H9 (cell line): ENCODE measurements around the gene PIP4K2A. TPM values are rescaled to one million over a fixed set of nuclear protein-coding genes. Genes with fewer than 3 reads are reported as not detected.

ENCODE experiments used
- DNase-seq: peaks from one replicate; pipeline ENCODE4 v3.0.0-alpha.2; 2017
- H2AFZ ChIP-seq: one replicate; pipeline ENCODE4 v1.6.1; 2013; ENCODE audit warnings: mild to moderate bottlenecking, low read length, control low read depth, moderate library complexity
- H2AK5ac ChIP-seq: 2 replicates; pipeline ENCODE4 v1.6.1; 2013; ENCODE audit warnings: low read length, control low read depth, mixed read lengths; ENCODE audit not compliant: insufficient read length
- H2BK120ac ChIP-seq: one replicate; pipeline ENCODE4 v1.6.1; 2013; ENCODE audit warnings: low read depth, mild to moderate bottlenecking, low read length, control low read depth, inconsistent platforms; ENCODE audit not compliant: poor library complexity, severe bottlenecking
- H2BK12ac ChIP-seq: 2 replicates; pipeline ENCODE4 v1.6.1; 2013; ENCODE audit warnings: low read length, control low read depth, mixed read lengths, low read depth; ENCODE audit not compliant: insufficient read length
- H2BK15ac ChIP-seq: 2 replicates; pipeline ENCODE4 v1.6.1; 2013; ENCODE audit warnings: low read depth, low read length, control low read depth
- H2BK20ac ChIP-seq: one replicate; pipeline ENCODE4 v1.6.1; 2013; ENCODE audit warnings: low read depth, mild to moderate bottlenecking, low read length, control low read depth, inconsistent platforms; ENCODE audit not compliant: poor library complexity, severe bottlenecking
- H2BK5ac ChIP-seq: 2 replicates; pipeline ENCODE4 v1.6.1; 2013; ENCODE audit warnings: low read length, control low read depth, mixed read lengths; ENCODE audit not compliant: insufficient read length
- H3K14ac ChIP-seq: 2 replicates; pipeline ENCODE4 v1.6.1; 2013; ENCODE audit warnings: low read length, control low read depth; ENCODE audit not compliant: insufficient read depth
- H3K18ac ChIP-seq: 2 replicates; pipeline ENCODE4 v1.6.1; 2013; ENCODE audit warnings: low read depth, mild to moderate bottlenecking, mixed read lengths, low read length, control low read depth; ENCODE audit not compliant: insufficient read length
- H3K23ac ChIP-seq: 2 replicates; pipeline ENCODE4 v1.6.1; 2013; ENCODE audit warnings: low read length, control low read depth, mixed read lengths, low read depth; ENCODE audit not compliant: insufficient read length
- H3K23me2 ChIP-seq: 2 replicates; pipeline ENCODE4 v1.6.1; 2013; ENCODE audit warnings: low read depth, mild to moderate bottlenecking, mixed read lengths, low read length, control low read depth; ENCODE audit not compliant: insufficient read length, poor library complexity, severe bottlenecking
- H3K27ac ChIP-seq: 2 replicates; pipeline ENCODE4 v1.5.1; 2013; ENCODE audit warnings: low read length, control low read depth, mixed read lengths, low read depth; ENCODE audit not compliant: insufficient read length
- H3K27me3 ChIP-seq: 2 replicates; pipeline ENCODE4 v1.6.1; 2013; ENCODE audit warnings: low read length, control low read depth, inconsistent platforms; ENCODE audit not compliant: insufficient read depth
- H3K4ac ChIP-seq: 2 replicates; pipeline ENCODE4 v1.6.1; 2013; ENCODE audit warnings: low read depth, mild to moderate bottlenecking, control low read depth, inconsistent platforms, low read length, moderate library complexity
- H3K4me1 ChIP-seq: 2 replicates; pipeline ENCODE4 v1.6.1; 2013; ENCODE audit warnings: low read length, control low read depth, inconsistent platforms; ENCODE audit not compliant: insufficient read depth
- H3K4me2 ChIP-seq: 2 replicates; pipeline ENCODE4 v1.6.1; 2013; ENCODE audit warnings: low read length, control low read depth, mixed read lengths; ENCODE audit not compliant: insufficient read length, insufficient read depth
- H3K56ac ChIP-seq: 2 replicates; pipeline ENCODE4 v1.6.1; 2013; ENCODE audit warnings: low read depth, mild to moderate bottlenecking, mixed read lengths, low read length, control low read depth; ENCODE audit not compliant: insufficient read length
- H3K79me1 ChIP-seq: 2 replicates; pipeline ENCODE4 v1.6.1; 2013; ENCODE audit warnings: low read depth, mild to moderate bottlenecking, moderate library complexity, low read length, control low read depth, inconsistent platforms; ENCODE audit not compliant: insufficient read depth, poor library complexity, severe bottlenecking
- H3K79me2 ChIP-seq: 2 replicates; pipeline ENCODE4 v1.6.1; 2013; ENCODE audit warnings: low read length, control low read depth, inconsistent platforms; ENCODE audit not compliant: insufficient read depth
- H3K9ac ChIP-seq: 2 replicates; pipeline ENCODE4 v1.6.1; 2013; ENCODE audit warnings: low read length, control low read depth, mixed read lengths; ENCODE audit not compliant: insufficient read length; ENCODE audit errors: extremely low read depth
- H3K9me3 ChIP-seq: one replicate; pipeline ENCODE4 v1.6.1; 2013; ENCODE audit warnings: low read depth, low read length, inconsistent platforms; ENCODE audit not compliant: control insufficient read depth
- H3T11ph ChIP-seq: one replicate; pipeline ENCODE4 v1.6.1; 2013; ENCODE audit warnings: mild to moderate bottlenecking, low read length, control low read depth, inconsistent platforms
- H4K20me1 ChIP-seq: one replicate; pipeline ENCODE4 v1.6.1; 2013; ENCODE audit not compliant: control insufficient read depth, insufficient read length, insufficient read depth
- H4K5ac ChIP-seq: 2 replicates; pipeline ENCODE4 v1.6.1; 2013; ENCODE audit warnings: low read depth, mild to moderate bottlenecking, mixed read lengths, low read length, control low read depth; ENCODE audit not compliant: insufficient read length
- H4K8ac ChIP-seq: replicated peaks from 2 replicates; pipeline ENCODE4 v1.6.1; 2013; ENCODE audit warnings: low read length, control low read depth, mixed read lengths, low read depth; ENCODE audit not compliant: insufficient read length
- H4K91ac ChIP-seq: 2 replicates; pipeline ENCODE4 v1.6.1; 2013; ENCODE audit warnings: low read depth, mild to moderate bottlenecking, moderate library complexity, mixed read lengths, low read length, control low read depth; ENCODE audit not compliant: insufficient read length
- H3K27ac Mint-ChIP-seq, 3 experiments: 2 replicates in 2 of 3; 3 replicates in 1 of 3; pipeline ENCODE4 v1.8.0; 2020 to 2021; ENCODE audit warnings: mixed read lengths in 3 of 3, mild to moderate bottlenecking in 1 of 3, moderate library complexity in 1 of 3
- H3K27me3 Mint-ChIP-seq: 2 replicates; pipeline ENCODE4 v1.8.0; 2021; ENCODE audit warnings: low read depth, mild to moderate bottlenecking, moderate library complexity, mixed read lengths
- H3K36me3 Mint-ChIP-seq, 3 experiments: 2 replicates in 2 of 3; 3 replicates in 1 of 3; pipeline ENCODE4 v1.8.0; 2020 to 2021; ENCODE audit warnings: low read depth in 3 of 3, mixed read lengths in 3 of 3; ENCODE audit not compliant: insufficient read depth in 1 of 3
- H3K4me1 Mint-ChIP-seq, 2 experiments: 2 replicates each; pipeline ENCODE4 v1.8.0; 2020; ENCODE audit warnings: mixed read lengths in 2 of 2
- H3K4me3 Mint-ChIP-seq, 2 experiments: 2 replicates in 1 of 2; 3 replicates in 1 of 2; pipeline ENCODE4 v1.8.0; 2020 to 2021; ENCODE audit warnings: mild to moderate bottlenecking in 2 of 2, mixed read lengths in 2 of 2, moderate library complexity in 1 of 2
- H3K9me3 Mint-ChIP-seq, 2 experiments: 2 replicates in 1 of 2; 3 replicates in 1 of 2; pipeline ENCODE4 v1.8.0; 2020; ENCODE audit warnings: mild to moderate bottlenecking in 2 of 2, mixed read lengths in 2 of 2, moderate library complexity in 1 of 2
- WGBS: extraction: QIAGEN DNeasy Blood & Tissue Kit; methylation state at CpG from one replicate; pipeline ENCODE4 v1.1.7; 2013; ENCODE audit warnings: missing lambda C conversion rate, low lambda C conversion rate, mixed read lengths; ENCODE audit not compliant: insufficient read length; ENCODE audit errors: extremely low coverage; 5-methylcytosine and 5-hydroxymethylcytosine counted together
- total RNA-seq: library from RNA; stranded (reverse); gene quantifications from 2 replicates; pipeline ENCODE4 v1.2.1, GENCODE V29; 2021
- TF ChIP-seq, protein P1 (sequence below): fragments of 200-600 bp; sonication (generic); conservative IDR thresholded peaks from 3 replicates; pipeline ENCODE4 v1.8.0; 2021; ENCODE audit warnings: antibody characterized with exemption, mild to moderate bottlenecking

PIP4K2A gene
- total RNA-seq, 1 experiment from 2014 or later = 33.6 TPM

DNA sequence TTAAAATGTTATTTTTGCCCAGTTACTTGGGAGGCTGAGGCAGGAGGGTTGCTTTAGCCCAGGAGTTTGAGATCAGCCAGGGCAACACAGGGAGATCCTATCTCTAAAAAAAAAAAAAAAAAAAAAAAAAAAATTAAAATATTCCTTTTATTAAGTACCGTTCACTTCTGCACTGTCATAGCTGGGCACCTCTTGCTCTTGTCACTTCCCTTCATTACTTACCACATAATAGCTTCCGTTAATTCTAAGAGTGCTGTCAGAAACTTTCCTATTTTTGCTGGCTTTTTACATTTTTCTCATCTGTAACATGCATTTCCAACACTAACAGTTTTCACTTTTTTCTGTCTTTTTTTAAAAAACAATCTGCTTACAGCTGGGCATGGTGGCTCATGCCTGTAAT is 132.9 kb downstream of the PIP4K2A start:
- Histone ChIP-seq H2BK5ac (no peak overlapping the region), H3K56ac (no peak overlapping the region), H3K4ac (no peak overlapping the region), H2BK12ac (no peak overlapping the region), H3K23me2 (no peaks in the 10 kb centered on the region), H3K27me3 (no peaks in the 10 kb centered on the region), H3K79me1 (no peaks in the 10 kb centered on the region), H4K8ac (no peak overlapping the region), H2AK5ac (no peak overlapping the region), H2BK15ac (no peak overlapping the region), H4K5ac (no peak overlapping the region), H3K4me2 (no peak overlapping the region), H3K18ac (no peak overlapping the region), H2BK20ac (no peak overlapping the region), H3K9ac (no peak overlapping the region), H2BK120ac (no peak overlapping the region), H4K20me1 (no peaks in the 10 kb centered on the region), H2AFZ (no peak overlapping the region), H3T11ph (no peak overlapping the region), H3K23ac (no peak overlapping the region), H3K27ac (no peak overlapping the region), H3K4me1 (no peaks in the 10 kb centered on the region), H4K91ac (no peak overlapping the region), H3K9me3 (no peaks in the 10 kb centered on the region), H3K79me2 (no peaks in the 10 kb centered on the region), H3K14ac (no peak overlapping the region)
- Mint-ChIP-seq H3K4me3 (no peak overlapping the region), H3K36me3 (peaks cover 17 to 27% (median 27%) of the 10 kb centered on the region in 3 experiments), H3K4me1 (0 out of 4 replicates have a peak, but pooled peaks cover 0 to 3% of the 10 kb centered on the region in 2 experiments), H3K27me3 (no peaks in the 10 kb centered on the region; the same call in 1 of the 2 replicates), H3K27ac (no peak overlapping the region; a peak in 1 of 7 replicates), H3K9me3 (no peaks in the 10 kb centered on the region)
- no peak for DNase-seq
- TF ChIP-seq, protein P1, sequence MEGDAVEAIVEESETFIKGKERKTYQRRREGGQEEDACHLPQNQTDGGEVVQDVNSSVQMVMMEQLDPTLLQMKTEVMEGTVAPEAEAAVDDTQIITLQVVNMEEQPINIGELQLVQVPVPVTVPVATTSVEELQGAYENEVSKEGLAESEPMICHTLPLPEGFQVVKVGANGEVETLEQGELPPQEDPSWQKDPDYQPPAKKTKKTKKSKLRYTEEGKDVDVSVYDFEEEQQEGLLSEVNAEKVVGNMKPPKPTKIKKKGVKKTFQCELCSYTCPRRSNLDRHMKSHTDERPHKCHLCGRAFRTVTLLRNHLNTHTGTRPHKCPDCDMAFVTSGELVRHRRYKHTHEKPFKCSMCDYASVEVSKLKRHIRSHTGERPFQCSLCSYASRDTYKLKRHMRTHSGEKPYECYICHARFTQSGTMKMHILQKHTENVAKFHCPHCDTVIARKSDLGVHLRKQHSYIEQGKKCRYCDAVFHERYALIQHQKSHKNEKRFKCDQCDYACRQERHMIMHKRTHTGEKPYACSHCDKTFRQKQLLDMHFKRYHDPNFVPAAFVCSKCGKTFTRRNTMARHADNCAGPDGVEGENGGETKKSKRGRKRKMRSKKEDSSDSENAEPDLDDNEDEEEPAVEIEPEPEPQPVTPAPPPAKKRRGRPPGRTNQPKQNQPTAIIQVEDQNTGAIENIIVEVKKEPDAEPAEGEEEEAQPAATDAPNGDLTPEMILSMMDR = no peak
- no CpG with 5 or more reads among the region's 2 CpGs for WGBS
